IPS DF 6.9 (cell line): ENCODE results near the gene CIP2A.

Experiments used
- DNase-seq: peaks from one replicate; pipeline ENCODE4 v3.0.0-alpha.2; 2013; ENCODE audit warnings: low read depth, low spot score
- H3K27ac ChIP-seq: one replicate; pipeline ENCODE4 v1.5.1; 2013; ENCODE audit warnings: low read length, control low read depth
- H3K27me3 ChIP-seq: 2 replicates; pipeline ENCODE4 v1.6.1; 2013; ENCODE audit warnings: mild to moderate bottlenecking, low read length; ENCODE audit not compliant: control insufficient read depth, insufficient read depth
- H3K36me3 ChIP-seq: 2 replicates; pipeline ENCODE4 v1.6.1; 2013; ENCODE audit warnings: low read length; ENCODE audit not compliant: control insufficient read depth, insufficient read depth
- H3K4me1 ChIP-seq: 2 replicates; pipeline ENCODE4 v1.6.1; 2013; ENCODE audit warnings: low read length; ENCODE audit not compliant: control insufficient read depth, insufficient read depth
- H3K4me3 ChIP-seq: 2 replicates; pipeline ENCODE4 v1.5.1; 2013; ENCODE audit warnings: mild to moderate bottlenecking, low read length
- H3K9me3 ChIP-seq: 2 replicates; pipeline ENCODE4 v1.6.1; 2013; ENCODE audit warnings: low read length, inconsistent platforms; ENCODE audit not compliant: control insufficient read depth, insufficient read depth
- WGBS: extraction: QIAGEN DNeasy Blood & Tissue Kit; methylation state at CpG from one replicate; pipeline ENCODE4 v1.1.7; 2013; ENCODE audit warnings: mixed read lengths, missing lambda C conversion rate; ENCODE audit not compliant: insufficient read length, insufficient coverage; 5-methylcytosine and 5-hydroxymethylcytosine counted together

Gene CIP2A

GRCh38 chr3:108565506-108565905 lies 23.7 kb downstream of the CIP2A start:
- Histone ChIP-seq H3K9me3 (no peaks in the 10 kb centered on the region), H3K4me3 (no peak overlapping the region), H3K4me1 (no peaks in the 10 kb centered on the region), H3K27me3 (no peaks in the 10 kb centered on the region), H3K27ac (no peak overlapping the region), H3K36me3 (no peaks in the 10 kb centered on the region; the same call in 1 of the 2 replicates)
- no peak for DNase-seq
- no CpG with 5 or more reads among the region's 3 CpGs for WGBS

- no peaks in the 10 kb centered on the region for H3K4me1 ChIP-seq
- H3K36me3 ChIP-seq, result no peaks in the 10 kb centered on the region; the same call in 1 of the 2 replicates
- no peak overlapping the region for H3K27ac ChIP-seq
- no peak overlapping the region for H3K4me3 ChIP-seq
- no peaks in the 10 kb centered on the region for H3K9me3 ChIP-seq
- H3K27me3 ChIP-seq, result no peaks in the 10 kb centered on the region
- DNase-seq, result no peak
These were observed 24.7 kb downstream of the CIP2A start for GRCh38 chr3:108564564-108564963.

GRCh38 chr3:108562565-108562964 lies 26.7 kb downstream of the CIP2A start:
- Histone ChIP-seq H3K4me1 (no peaks in the 10 kb centered on the region), H3K4me3 (no peak overlapping the region), H3K27ac (no peak overlapping the region), H3K9me3 (no peaks in the 10 kb centered on the region), H3K36me3 (no peaks in the 10 kb centered on the region; the same call in 1 of the 2 replicates), H3K27me3 (no peaks in the 10 kb centered on the region)
- no CpG with 5 or more reads among the region's 2 CpGs for WGBS
- no peak for DNase-seq

- WGBS, result no CpG with 5 or more reads among the region's 2 CpGs
- H3K27me3 ChIP-seq, result no peaks in the 10 kb centered on the region
- no peak for DNase-seq
- H3K4me3 ChIP-seq, result no peak overlapping the region
- H3K27ac ChIP-seq, result no peak overlapping the region
- no peaks in the 10 kb centered on the region; the same call in 1 of the 2 replicates for H3K36me3 ChIP-seq
- no peaks in the 10 kb centered on the region for H3K9me3 ChIP-seq
- H3K4me1 ChIP-seq, result no peaks in the 10 kb centered on the region
These were observed 33.2 kb downstream of the CIP2A start for GRCh38 chr3:108555966-108556581.

- no peaks in the 10 kb centered on the region for H3K4me1 ChIP-seq
- no peak overlapping the region for H3K27ac ChIP-seq
- H3K4me3 ChIP-seq, result no peak overlapping the region
- H3K27me3 ChIP-seq, result no peaks in the 10 kb centered on the region
- no peak for DNase-seq
- H3K36me3 ChIP-seq, result no peaks in the 10 kb centered on the region; the same call in 1 of the 2 replicates
- no CpG with 5 or more reads among the region's 3 CpGs for WGBS
- H3K9me3 ChIP-seq, result no peaks in the 10 kb centered on the region
These were observed 34.2 kb downstream of the CIP2A start for GRCh38 chr3:108554913-108555571.

- no peaks in the 10 kb centered on the region for H3K9me3 ChIP-seq
- H3K36me3 ChIP-seq, result no peaks in the 10 kb centered on the region; the same call in 1 of the 2 replicates
- no peaks in the 10 kb centered on the region for H3K4me1 ChIP-seq
- no peak for DNase-seq
- no peaks in the 10 kb centered on the region for H3K27me3 ChIP-seq
- no peak overlapping the region for H3K4me3 ChIP-seq
- no peak overlapping the region for H3K27ac ChIP-seq
These were observed 35.0 kb downstream of the CIP2A start for GRCh38 chr3:108554229-108554628.

- WGBS, result no CpG with 5 or more reads among the region's 4 CpGs
- H3K9me3 ChIP-seq, result no peaks in the 10 kb centered on the region
- no peak overlapping the region for H3K4me3 ChIP-seq
- no peaks in the 10 kb centered on the region for H3K27me3 ChIP-seq
- no peak overlapping the region for H3K27ac ChIP-seq
- no peaks in the 10 kb centered on the region; the same call in 1 of the 2 replicates for H3K36me3 ChIP-seq
- H3K4me1 ChIP-seq, result no peaks in the 10 kb centered on the region
- no peak for DNase-seq
These were observed 36.7 kb downstream of the CIP2A start for GRCh38 chr3:108552267-108553159.

- Histone ChIP-seq H3K36me3 (peaks cover under 1% of the 10 kb centered on the region; the same call in 1 of the 2 replicates), H3K4me1 (no peaks in the 10 kb centered on the region), H3K4me3 (no peak overlapping the region), H3K27me3 (no peaks in the 10 kb centered on the region), H3K9me3 (no peaks in the 10 kb centered on the region), H3K27ac (no peak overlapping the region)
- no peak for DNase-seq
- no CpG with 5 or more reads among the region's 2 CpGs for WGBS
These were observed 40.4 kb downstream of the CIP2A start for GRCh38 chr3:108548886-108549285.

- no peaks in the 10 kb centered on the region for H3K27me3 ChIP-seq
- H3K9me3 ChIP-seq, result no peaks in the 10 kb centered on the region
- no peak for DNase-seq
- H3K4me3 ChIP-seq, result no peak overlapping the region
- H3K36me3 ChIP-seq, result peaks cover 6% of the 10 kb centered on the region; the same call in 1 of the 2 replicates
- H3K27ac ChIP-seq, result no peak overlapping the region
- H3K4me1 ChIP-seq, result no peaks in the 10 kb centered on the region
- WGBS, result no CpG with 5 or more reads among the region's 1 CpG
These were observed 40.9 kb downstream of the CIP2A start for GRCh38 chr3:108548304-108548703.

- H3K36me3 ChIP-seq, result peaks cover 7% of the 10 kb centered on the region; the same call in 1 of the 2 replicates
- no CpG with 5 or more reads among the region's 3 CpGs for WGBS
- no peaks in the 10 kb centered on the region for H3K9me3 ChIP-seq
- H3K27ac ChIP-seq, result no peak overlapping the region
- H3K4me3 ChIP-seq, result no peak overlapping the region
- no peaks in the 10 kb centered on the region for H3K4me1 ChIP-seq
- no peak for DNase-seq
- no peaks in the 10 kb centered on the region for H3K27me3 ChIP-seq
These were observed 42.5 kb downstream of the CIP2A start for GRCh38 chr3:108546692-108547091.
